ENCODE results near the gene SPATA32.

Gene SPATA32

GRCh38 chr17:45229681-45230409 is 32.0 kb downstream of the SPATA32 start:
- Histone ChIP-seq H3K27ac (ENCODE audit: insufficient read depth, low read depth, low read length, poor library complexity, severe bottlenecking) (no peak overlapping the region), H3K9me3 (ENCODE audit: control insufficient read depth, low read length) (no peaks in the 10 kb centered on the region), H3K4me3 (ENCODE audit: insufficient read depth, low read depth, low read length) (no peak overlapping the region), H3K36me3 (ENCODE audit: control insufficient read depth, insufficient read depth, low read length) (no peaks in the 10 kb centered on the region), H3K27me3 (ENCODE audit: control insufficient read depth, insufficient read depth, low read length, poor library complexity, severe bottlenecking) (no peaks in the 10 kb centered on the region), H3K4me1 (ENCODE audit: control insufficient read depth, insufficient read depth, low read length) (peaks cover 14% of the 10 kb centered on the region)
- 89 to 90% methylated on average over 16 of the region's 16 CpGs for WGBS, 2 experiments

- H3K27me3 ChIP-seq (ENCODE audit: control insufficient read depth, insufficient read depth, low read length, poor library complexity, severe bottlenecking) = peaks cover 4% of the 10 kb centered on the region
- peaks cover 14% of the 10 kb centered on the region for H3K4me1 ChIP-seq (ENCODE audit: control insufficient read depth, insufficient read depth, low read length)
- H3K27ac ChIP-seq (ENCODE audit: insufficient read depth, low read depth, low read length, poor library complexity, severe bottlenecking) = no peak overlapping the region
- WGBS, 2 experiments = 36 to 42% methylated on average over 19 of the region's 19 CpGs
- H3K4me3 ChIP-seq (ENCODE audit: insufficient read depth, low read depth, low read length) = no peak overlapping the region
- no peaks in the 10 kb centered on the region for H3K9me3 ChIP-seq (ENCODE audit: control insufficient read depth, low read length)
- H3K36me3 ChIP-seq (ENCODE audit: control insufficient read depth, insufficient read depth, low read length) = no peaks in the 10 kb centered on the region
These were observed 32.9 kb downstream of the SPATA32 start for GRCh38 chr17:45228763-45229539.

DNA sequence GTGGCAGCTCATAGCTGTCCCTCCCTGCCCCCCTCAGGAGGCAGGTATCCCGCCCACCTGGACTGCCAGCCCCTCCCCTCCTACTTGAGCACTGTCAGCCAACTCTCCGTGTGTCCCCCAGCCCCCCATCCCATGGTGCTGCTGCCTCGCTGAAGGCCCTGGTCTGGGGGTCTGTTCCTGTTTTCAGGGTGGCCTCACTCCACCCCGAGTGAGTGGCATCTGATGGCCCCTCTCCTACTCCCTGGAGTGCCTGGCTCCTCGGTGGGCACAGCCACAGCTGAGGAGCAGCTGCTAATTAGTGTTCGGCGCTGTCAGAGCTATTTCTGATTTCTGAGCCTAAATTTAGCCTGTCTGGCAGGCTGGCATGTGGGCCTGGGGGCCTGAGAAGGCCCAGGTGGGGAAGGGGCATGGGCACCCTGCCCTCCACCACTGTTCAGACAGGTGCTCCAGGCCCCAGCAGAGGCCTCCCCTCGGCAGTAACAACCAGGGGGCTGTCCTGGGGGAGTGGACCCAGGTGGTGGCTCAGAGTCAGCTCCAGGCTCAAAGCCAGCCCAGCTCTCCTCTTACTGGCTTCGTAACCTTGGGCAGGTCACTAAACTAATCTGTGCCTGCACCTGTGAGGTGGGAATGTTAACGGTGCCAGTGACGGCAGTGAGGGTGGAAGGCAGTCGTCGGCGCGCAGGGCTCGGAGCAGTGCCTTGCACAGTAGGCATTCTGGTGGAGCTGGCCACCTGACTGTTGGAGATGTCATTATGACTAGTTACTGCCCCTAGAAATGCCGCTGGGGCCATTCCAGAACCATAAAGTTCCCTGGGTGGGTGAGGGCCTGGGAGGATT is 33.8 kb downstream of the SPATA32 start:
- H3K27me3 ChIP-seq (ENCODE audit: control insufficient read depth, insufficient read depth, low read length, poor library complexity, severe bottlenecking) = peaks cover 12% of the 10 kb centered on the region
- no peaks in the 10 kb centered on the region for H3K36me3 ChIP-seq (ENCODE audit: control insufficient read depth, insufficient read depth, low read length)
- no peaks in the 10 kb centered on the region for H3K9me3 ChIP-seq (ENCODE audit: control insufficient read depth, low read length)
- H3K27ac ChIP-seq (ENCODE audit: insufficient read depth, low read depth, low read length, poor library complexity, severe bottlenecking) = no peak overlapping the region
- peaks cover 14% of the 10 kb centered on the region for H3K4me1 ChIP-seq (ENCODE audit: control insufficient read depth, insufficient read depth, low read length)
- WGBS, 2 experiments = 79 to 82% methylated on average over 17 of the region's 17 CpGs
- H3K4me3 ChIP-seq (ENCODE audit: insufficient read depth, low read depth, low read length) = no peak overlapping the region

GRCh38 chr17:45227101-45227925 is 34.6 kb downstream of the SPATA32 start:
- H3K9me3 ChIP-seq (ENCODE audit: control insufficient read depth, low read length) = no peaks in the 10 kb centered on the region
- peaks cover 21% of the 10 kb centered on the region for H3K27me3 ChIP-seq (ENCODE audit: control insufficient read depth, insufficient read depth, low read length, poor library complexity, severe bottlenecking)
- H3K4me3 ChIP-seq (ENCODE audit: insufficient read depth, low read depth, low read length) = no peak overlapping the region
- no peaks in the 10 kb centered on the region for H3K36me3 ChIP-seq (ENCODE audit: control insufficient read depth, insufficient read depth, low read length)
- WGBS, 2 experiments = 90 to 94% methylated on average over 8 of the region's 8 CpGs
- H3K27ac ChIP-seq (ENCODE audit: insufficient read depth, low read depth, low read length, poor library complexity, severe bottlenecking) = no peak overlapping the region
- peaks cover 14% of the 10 kb centered on the region for H3K4me1 ChIP-seq (ENCODE audit: control insufficient read depth, insufficient read depth, low read length)

- no peaks in the 10 kb centered on the region for H3K36me3 ChIP-seq (ENCODE audit: control insufficient read depth, insufficient read depth, low read length)
- H3K4me3 ChIP-seq (ENCODE audit: insufficient read depth, low read depth, low read length) = no peak overlapping the region
- H3K27me3 ChIP-seq (ENCODE audit: control insufficient read depth, insufficient read depth, low read length, poor library complexity, severe bottlenecking) = peaks cover 28% of the 10 kb centered on the region
- 89 to 93% methylated on average over 3 of the region's 3 CpGs for WGBS, 2 experiments
- no peak overlapping the region for H3K27ac ChIP-seq (ENCODE audit: insufficient read depth, low read depth, low read length, poor library complexity, severe bottlenecking)
- peaks cover 14% of the 10 kb centered on the region for H3K4me1 ChIP-seq (ENCODE audit: control insufficient read depth, insufficient read depth, low read length)
- H3K9me3 ChIP-seq (ENCODE audit: control insufficient read depth, low read length) = no peaks in the 10 kb centered on the region
These were observed 35.3 kb downstream of the SPATA32 start for GRCh38 chr17:45226576-45226975.

DNA sequence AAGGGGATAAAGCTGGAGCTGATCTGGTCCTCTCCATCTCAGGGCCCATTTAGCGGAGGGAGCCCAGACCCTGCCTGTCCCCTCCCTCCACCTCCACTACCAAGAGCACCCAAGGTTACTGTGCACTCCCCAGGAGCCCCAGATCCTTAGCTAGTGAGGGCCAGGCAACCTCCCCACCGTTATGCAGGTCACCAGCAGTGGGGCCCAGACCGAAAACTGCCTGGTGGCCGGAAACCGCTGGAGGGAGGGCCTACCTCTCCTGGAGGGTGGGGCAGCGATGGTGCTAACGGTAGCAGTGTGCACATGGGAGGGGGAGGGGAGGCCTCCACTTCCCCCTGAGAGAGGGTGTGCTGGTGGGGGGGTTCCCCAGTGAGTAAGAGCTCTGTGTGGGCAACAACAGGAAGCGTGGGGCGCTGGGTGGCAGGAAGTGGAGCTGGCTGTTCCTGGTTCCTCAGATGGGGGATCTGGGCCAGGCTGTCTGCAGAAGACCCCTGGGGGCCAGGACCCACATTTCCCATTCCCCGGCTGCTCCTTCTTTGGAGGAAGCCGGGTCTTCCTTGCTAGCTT is 35.8 kb downstream of the SPATA32 start:
- H3K4me1 ChIP-seq (ENCODE audit: control insufficient read depth, insufficient read depth, low read length) = peaks cover 15% of the 10 kb centered on the region
- no peak overlapping the region for H3K27ac ChIP-seq (ENCODE audit: insufficient read depth, low read depth, low read length, poor library complexity, severe bottlenecking)
- H3K4me3 ChIP-seq (ENCODE audit: insufficient read depth, low read depth, low read length) = no peak overlapping the region
- no peaks in the 10 kb centered on the region for H3K9me3 ChIP-seq (ENCODE audit: control insufficient read depth, low read length)
- H3K36me3 ChIP-seq (ENCODE audit: control insufficient read depth, insufficient read depth, low read length) = no peaks in the 10 kb centered on the region
- 71 to 75% methylated on average over 11 of the region's 11 CpGs for WGBS, 2 experiments
- H3K27me3 ChIP-seq (ENCODE audit: control insufficient read depth, insufficient read depth, low read length, poor library complexity, severe bottlenecking) = peaks cover 33% of the 10 kb centered on the region

- Histone ChIP-seq H3K4me3 (ENCODE audit: insufficient read depth, low read depth, low read length) (no peak overlapping the region), H3K4me1 (ENCODE audit: control insufficient read depth, insufficient read depth, low read length) (peaks cover 18% of the 10 kb centered on the region), H3K27ac (ENCODE audit: insufficient read depth, low read depth, low read length, poor library complexity, severe bottlenecking) (no peak overlapping the region), H3K36me3 (ENCODE audit: control insufficient read depth, insufficient read depth, low read length) (no peaks in the 10 kb centered on the region), H3K9me3 (ENCODE audit: control insufficient read depth, low read length) (no peaks in the 10 kb centered on the region), H3K27me3 (ENCODE audit: control insufficient read depth, insufficient read depth, low read length, poor library complexity, severe bottlenecking) (peaks cover 42% of the 10 kb centered on the region)
- WGBS, 2 experiments = 78 to 83% methylated on average over 7 of the region's 7 CpGs
These were observed 36.7 kb downstream of the SPATA32 start for GRCh38 chr17:45225051-45225700.

- peaks cover 47% of the 10 kb centered on the region for H3K27me3 ChIP-seq (ENCODE audit: control insufficient read depth, insufficient read depth, low read length, poor library complexity, severe bottlenecking)
- no peaks in the 10 kb centered on the region for H3K9me3 ChIP-seq (ENCODE audit: control insufficient read depth, low read length)
- no peak overlapping the region for H3K27ac ChIP-seq (ENCODE audit: insufficient read depth, low read depth, low read length, poor library complexity, severe bottlenecking)
- WGBS, 2 experiments = 91 to 92% methylated on average over 9 of the region's 9 CpGs
- H3K4me1 ChIP-seq (ENCODE audit: control insufficient read depth, insufficient read depth, low read length) = peaks cover 16% of the 10 kb centered on the region
- H3K36me3 ChIP-seq (ENCODE audit: control insufficient read depth, insufficient read depth, low read length) = no peaks in the 10 kb centered on the region
- no peak overlapping the region for H3K4me3 ChIP-seq (ENCODE audit: insufficient read depth, low read depth, low read length)
These were observed 37.2 kb downstream of the SPATA32 start for GRCh38 chr17:45224671-45225050.

Measured in ectodermal cell (in vitro differentiated cells).